ENCODE measurements around the gene MCRIP2. TPM values are rescaled to one million over a fixed set of nuclear protein-coding genes. Genes with fewer than 3 reads are reported as not detected.

Gene MCRIP2
- total and polyA plus RNA-seq, 2 of the 8 experiments (the other 6 are each of a cell fraction or from before 2014, with no cell fraction given), result 45.4 to 75.5 TPM

DNA sequence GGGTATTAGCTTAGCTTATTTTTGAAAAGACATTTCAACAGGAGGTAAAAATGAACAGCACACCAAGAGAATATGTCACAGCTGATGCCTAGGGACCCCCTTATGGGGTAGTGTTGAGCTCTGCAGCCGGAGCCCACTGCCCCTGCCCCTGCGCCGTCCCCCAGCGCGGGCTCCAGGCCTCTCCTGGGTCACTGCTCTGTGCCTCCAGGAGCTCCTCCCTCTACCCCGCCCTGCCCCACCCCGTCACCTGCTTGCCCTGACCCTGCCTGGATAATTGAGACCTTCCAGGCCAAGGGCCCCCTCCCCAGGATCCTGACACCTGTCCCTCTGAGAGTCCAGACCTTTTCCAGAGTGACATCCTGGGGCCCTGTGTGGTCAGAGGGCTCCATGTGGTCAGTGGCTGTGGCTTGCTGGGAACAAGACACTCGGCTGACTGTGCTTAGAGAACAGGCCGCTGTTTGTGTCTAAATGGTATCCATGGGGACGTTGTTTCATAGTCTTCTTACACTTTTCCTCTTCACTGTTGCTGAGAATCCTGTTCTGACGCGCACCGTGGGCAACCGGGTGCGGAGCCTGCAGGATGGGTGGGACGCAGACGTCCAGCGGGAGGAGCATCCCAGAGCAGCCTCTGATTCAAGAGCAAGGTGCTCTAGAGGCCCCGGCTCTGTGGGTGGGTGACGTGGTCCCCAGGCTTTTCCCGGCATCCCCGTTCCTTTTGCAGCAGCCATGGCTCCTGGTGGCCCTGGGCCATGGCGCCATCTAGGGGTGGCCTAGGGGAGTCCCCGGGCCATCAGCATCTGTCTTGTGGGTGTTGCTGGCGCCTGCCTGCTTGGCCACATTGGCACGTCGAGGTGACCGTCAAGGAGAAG, 30.9 kb upstream of the MCRIP2 start (continued):
- TF ChIP-seq HDAC2 (IDR thresholded peaks at IDR 0.05; ENCODE audit: borderline replicate concordance in 1 of 2, low read depth in 2 of 2, low read length in 2 of 2), result no peak
- no peak for TF ChIP-seq RXRA (IDR thresholded peaks at IDR 0.05; ENCODE audit: insufficient read depth, low read depth, low read length)
- TF ChIP-seq RAD21 (IDR thresholded peaks at IDR 0.05 in 1 of 2, conservative IDR thresholded peaks at IDR 0.05 in 1 of 2; ENCODE audit: low read depth in 2 of 2, low read length in 2 of 2), result peak; percentile 74 to 87
- TF ChIP-seq, protein P1, sequence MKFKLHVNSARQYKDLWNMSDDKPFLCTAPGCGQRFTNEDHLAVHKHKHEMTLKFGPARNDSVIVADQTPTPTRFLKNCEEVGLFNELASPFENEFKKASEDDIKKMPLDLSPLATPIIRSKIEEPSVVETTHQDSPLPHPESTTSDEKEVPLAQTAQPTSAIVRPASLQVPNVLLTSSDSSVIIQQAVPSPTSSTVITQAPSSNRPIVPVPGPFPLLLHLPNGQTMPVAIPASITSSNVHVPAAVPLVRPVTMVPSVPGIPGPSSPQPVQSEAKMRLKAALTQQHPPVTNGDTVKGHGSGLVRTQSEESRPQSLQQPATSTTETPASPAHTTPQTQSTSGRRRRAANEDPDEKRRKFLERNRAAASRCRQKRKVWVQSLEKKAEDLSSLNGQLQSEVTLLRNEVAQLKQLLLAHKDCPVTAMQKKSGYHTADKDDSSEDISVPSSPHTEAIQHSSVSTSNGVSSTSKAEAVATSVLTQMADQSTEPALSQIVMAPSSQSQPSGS (IDR thresholded peaks at IDR 0.05; ENCODE audit: low read length), result no peak
- TF ChIP-seq JUND (IDR thresholded peaks at IDR 0.05; ENCODE audit: low read length), result no peak
- no peak for TF ChIP-seq KDM5A (IDR thresholded peaks at IDR 0.05; ENCODE audit: low read length)
- TF ChIP-seq CEBPB (IDR thresholded peaks at IDR 0.05; ENCODE audit: low read depth, low read length), result no peak
- TF ChIP-seq BRCA1 (IDR thresholded peaks at IDR 0.05; ENCODE audit: low read depth, low read length), result no peak
- no peak for TF ChIP-seq EZH2 (IDR thresholded peaks at IDR 0.05; ENCODE audit: low read depth, low read length, severe bottlenecking)
- TF ChIP-seq PHF8 (conservative IDR thresholded peaks at IDR 0.05; ENCODE audit: low read depth, low read length), result no peak
- TF ChIP-seq BCL11A (IDR thresholded peaks at IDR 0.05; ENCODE audit: low read depth in 2 of 2, low read length in 2 of 2), result no peak
- TF ChIP-seq EGR1 (IDR thresholded peaks at IDR 0.05; ENCODE audit: borderline replicate concordance, low read depth, low read length), result peak; percentile 77; the same call in 1 of the 2 replicates
- TF ChIP-seq CHD1 (IDR thresholded peaks at IDR 0.05; ENCODE audit: low read depth, low read length), result no peak
- TF ChIP-seq RBBP5 (IDR thresholded peaks at IDR 0.05; ENCODE audit: borderline replicate concordance, low read depth, low read length), result no peak
- TF ChIP-seq EP300 (IDR thresholded peaks at IDR 0.05; ENCODE audit: borderline replicate concordance in 1 of 2, low read depth in 2 of 2, low read length in 2 of 2), result no peak
- peak; percentile 11 for TF ChIP-seq NANOG (IDR thresholded peaks at IDR 0.05; ENCODE audit: insufficient read depth, low read depth, low read length, poor library complexity, severe bottlenecking)
- TF ChIP-seq GABPA (IDR thresholded peaks at IDR 0.05; ENCODE audit: borderline replicate concordance, insufficient read depth, low read length), result peak; percentile 82; the same call in 1 of the 2 replicates
- no peak for TF ChIP-seq HDAC6 (IDR thresholded peaks at IDR 0.05; ENCODE audit: low read depth, low read length)
- 0 out of 2 replicates have a peak, but pooled peaks have one; percentile 9 for TF ChIP-seq CREB1 (IDR thresholded peaks at IDR 0.05)
- no peak for TF ChIP-seq TBP (IDR thresholded peaks at IDR 0.05; ENCODE audit: low read depth, low read length)
- TF ChIP-seq YY1 (IDR thresholded peaks at IDR 0.05; ENCODE audit: low read depth, low read length), result peak; percentile 89

All from H1 (cell line).